Erythroblast (primary cell): ENCODE data around the gene MICAL2.

Experiments used
- DNase-seq, 2 experiments: peaks; one replicate each; lab custom pipeline; 2025; lab: John Stamatoyannopoulos, UW
- GATA1 ChIP-seq: IDR thresholded peaks from 2 replicates; pipeline ENCODE4 v1.6.1; 2011; ENCODE audit warnings: low read depth, mild to moderate bottlenecking, control low read depth, low read length, moderate library complexity
- POLR2A ChIP-seq: IDR thresholded peaks from 2 replicates; pipeline ENCODE4 v1.6.1; 2011; ENCODE audit warnings: mild to moderate bottlenecking, low read length

MICAL2 gene

GRCh38 chr11:12274558-12275197 lies 164.3 kb downstream of the MICAL2 start:
- peak; percentile 44 to 57 for DNase-seq
- TF ChIP-seq GATA1, result no peak
- no peak for TF ChIP-seq POLR2A

- TF ChIP-seq GATA1 (no peak), POLR2A (no peak)
- no peak for DNase-seq
Observed at GRCh38 chr11:12275818-12276217, 165.4 kb downstream of the MICAL2 start.

- no peak for TF ChIP-seq POLR2A
- no peak for TF ChIP-seq GATA1
- no peak for DNase-seq
Observed at GRCh38 chr11:12276356-12276755, 166.0 kb downstream of the MICAL2 start.

- no peak for DNase-seq
- TF ChIP-seq POLR2A (no peak), GATA1 (no peak)
Observed at GRCh38 chr11:12276831-12277475, 166.6 kb downstream of the MICAL2 start.

GRCh38 chr11:12278766-12279671 lies 168.6 kb downstream of the MICAL2 start:
- no peak for TF ChIP-seq GATA1
- TF ChIP-seq POLR2A, result no peak
- no peak for DNase-seq

- TF ChIP-seq POLR2A, result no peak
- TF ChIP-seq GATA1, result no peak
- DNase-seq, result no peak
Observed at GRCh38 chr11:12279672-12280108, 169.3 kb downstream of the MICAL2 start.

- no peak for DNase-seq
- no peak for TF ChIP-seq GATA1
- no peak for TF ChIP-seq POLR2A
Observed at GRCh38 chr11:12280199-12280837, 169.9 kb downstream of the MICAL2 start.

- no peak for TF ChIP-seq GATA1
- no peak for TF ChIP-seq POLR2A
- no peak for DNase-seq
Observed at GRCh38 chr11:12280838-12281565, 170.6 kb downstream of the MICAL2 start.

GRCh38 chr11:12281571-12282478 lies 171.4 kb downstream of the MICAL2 start:
- TF ChIP-seq POLR2A (no peak), GATA1 (no peak)
- peak; percentile 72 to 88 for DNase-seq

- TF ChIP-seq POLR2A (no peak), GATA1 (no peak)
- no peak for DNase-seq
Observed at GRCh38 chr11:12282676-12283075, 172.3 kb downstream of the MICAL2 start.

- no peak for TF ChIP-seq GATA1
- TF ChIP-seq POLR2A, result no peak
- DNase-seq, result no peak
Observed at GRCh38 chr11:12284316-12285050, 174.1 kb downstream of the MICAL2 start.
